Adrenal gland (tissue), 12 donors: Measurements from ENCODE around the gene FAM216B. TPM values are rescaled to one million over a fixed set of nuclear protein-coding genes. Genes with fewer than 3 reads are reported as not detected.

ENCODE experiments used
- DNase-seq, 7 donors: peaks; one replicate each; pipeline ENCODE4 v3.0.0-alpha.2; 2019 to 2020
- H3K27ac ChIP-seq, 5 donors: fragments of 200-600 bp; sonication (generic) in 4 of 5; 1 replicate in 3 of 5; 2 replicates in 2 of 5; pipeline versions ENCODE4 v1.5.1 to v1.8.0; 2016 to 2020; ENCODE audit warnings: mild to moderate bottlenecking in 1 of 5
- H3K27me3 ChIP-seq: fragments of 200-600 bp; 2 replicates; pipeline ENCODE4 v1.8.0; 2021
- H3K36me3 ChIP-seq, 2 donors: fragments of 200-600 bp; replicated peaks in 1 of 2; 1 replicate in 1 of 2; 2 replicates in 1 of 2; pipeline versions ENCODE4 v1.5.1 to v1.8.0; 2018 to 2022
- H3K4me1 ChIP-seq, 2 donors: fragments of 200-600 bp; replicated peaks in 1 of 2; 1 replicate in 1 of 2; 2 replicates in 1 of 2; pipeline versions ENCODE4 v1.5.1 to v1.8.0; 2018 to 2021
- H3K4me3 ChIP-seq, 4 donors: fragments of 200-600 bp; sonication (generic) in 3 of 4; one replicate each; pipeline ENCODE4 v1.5.1; 2016 to 2018
- H3K9me3 ChIP-seq, 3 donors: fragments of 200-600 bp; sonication (generic) in 1 of 3; replicated peaks in 1 of 3; 1 replicate in 2 of 3; 2 replicates in 1 of 3; pipeline versions ENCODE4 v1.5.1 to v1.8.0; 2016 to 2021
- POLR2A ChIP-seq, 2 donors: fragments of 450-650 bp; IDR thresholded peaks; one replicate each; pipeline ENCODE4 v1.6.1; 2017; ENCODE audit warnings: antibody characterized with exemption in 2 of 2, mild to moderate bottlenecking in 2 of 2, moderate library complexity in 1 of 2
- WGBS, 4 donors: extraction: QIAGEN DNeasy Blood & Tissue Kit in 2 of 4; methylation state at CpG; one replicate each; pipeline versions ENCODE4 v1.1.5 to v1.1.7; 2013 to 2017; 5-methylcytosine and 5-hydroxymethylcytosine counted together
- intact Hi-C, 2 donors: fragments of 100-400 bp; cut with DNase I; formaldehyde crosslinking; loops; one replicate each; pipeline versions ENCODE4 v1.14.1 to v1.15.0; 2022 to 2023
- polyA plus RNA-seq, 3 donors: library from polyadenylated mRNA; stranded (reverse); fragments of 200-250 nt in 2 of 3; fragments of 350-450 nt in 1 of 3; fragmentation: Illumina TruSeq in 1 of 3; extraction: RNeasy Lipid Tissue Mini Kit (QIAGEN cat#74804) in 1 of 3; gene quantifications; one replicate each; pipeline ENCODE4 v1.2.3, GENCODE V29; 2013 to 2014
- total RNA-seq, 9 donors: library from RNA; depleted of rRNA in 4 of 9; stranded (reverse); fragments of >200 nt in 4 of 9; fragments of 120-200 nt in 1 of 9; fragmentation: NEBNext Ultra II Directional in 1 of 9; extraction: Animal tissue kit (Norgen Biotek cat#: 25700) in 1 of 9; gene quantifications; one replicate each; pipeline versions ENCODE4 v1.1.0 to v1.2.4, GENCODE V29; 2013 to 2023
- TF ChIP-seq, protein P1 (sequence below), 6 experiments: fragments of 450-650 bp in 4 of 6; fragments of 200-600 bp in 2 of 6; sonication (generic) in 1 of 6; IDR thresholded peaks; 1 replicate in 5 of 6; 2 replicates in 1 of 6; pipeline versions ENCODE4 v1.5.1 to v1.8.0; 2016 to 2021; ENCODE audit warnings: antibody characterized with exemption in 6 of 6, mild to moderate bottlenecking in 2 of 6, moderate library complexity in 1 of 6
- donor health status: healthy with polysubstance abuse.
- donor health status: Bipolar disorder and iron deficiency.
- donor health status: DM: yes; HTN: yes; CAD: no.
- donor health status: DM: no; HTN: no; CAD: no.
- donor health status: DM: no; HTN: no; CAD: no.
- donor health status: DM: yes; HTN: yes; CAD: no.

FAM216B gene
- total and polyA plus RNA-seq, 12 donors = not detected

GRCh38 chr13:42804244-42804874 lies 23.0 kb downstream of the FAM216B start:
- no peak for TF ChIP-seq POLR2A (IDR thresholded peaks at IDR 0.05)
- TF ChIP-seq, protein P1, sequence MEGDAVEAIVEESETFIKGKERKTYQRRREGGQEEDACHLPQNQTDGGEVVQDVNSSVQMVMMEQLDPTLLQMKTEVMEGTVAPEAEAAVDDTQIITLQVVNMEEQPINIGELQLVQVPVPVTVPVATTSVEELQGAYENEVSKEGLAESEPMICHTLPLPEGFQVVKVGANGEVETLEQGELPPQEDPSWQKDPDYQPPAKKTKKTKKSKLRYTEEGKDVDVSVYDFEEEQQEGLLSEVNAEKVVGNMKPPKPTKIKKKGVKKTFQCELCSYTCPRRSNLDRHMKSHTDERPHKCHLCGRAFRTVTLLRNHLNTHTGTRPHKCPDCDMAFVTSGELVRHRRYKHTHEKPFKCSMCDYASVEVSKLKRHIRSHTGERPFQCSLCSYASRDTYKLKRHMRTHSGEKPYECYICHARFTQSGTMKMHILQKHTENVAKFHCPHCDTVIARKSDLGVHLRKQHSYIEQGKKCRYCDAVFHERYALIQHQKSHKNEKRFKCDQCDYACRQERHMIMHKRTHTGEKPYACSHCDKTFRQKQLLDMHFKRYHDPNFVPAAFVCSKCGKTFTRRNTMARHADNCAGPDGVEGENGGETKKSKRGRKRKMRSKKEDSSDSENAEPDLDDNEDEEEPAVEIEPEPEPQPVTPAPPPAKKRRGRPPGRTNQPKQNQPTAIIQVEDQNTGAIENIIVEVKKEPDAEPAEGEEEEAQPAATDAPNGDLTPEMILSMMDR (IDR thresholded peaks at IDR 0.05) = no peak
- intact Hi-C loops = no loop called here
- H3K36me3 ChIP-seq = no peaks in the 10 kb centered on the region
- no peaks in the 10 kb centered on the region for H3K9me3 ChIP-seq
- H3K4me1 ChIP-seq = no peaks in the 10 kb centered on the region
- DNase-seq = no peak
- H3K4me3 ChIP-seq = no peak overlapping the region
- 64 to 76% (median 70%) methylated on average over 4 of the region's 4 CpGs for WGBS, 4 donors
- H3K27ac ChIP-seq = no peak overlapping the region
- no peaks in the 10 kb centered on the region for H3K27me3 ChIP-seq

DNA sequence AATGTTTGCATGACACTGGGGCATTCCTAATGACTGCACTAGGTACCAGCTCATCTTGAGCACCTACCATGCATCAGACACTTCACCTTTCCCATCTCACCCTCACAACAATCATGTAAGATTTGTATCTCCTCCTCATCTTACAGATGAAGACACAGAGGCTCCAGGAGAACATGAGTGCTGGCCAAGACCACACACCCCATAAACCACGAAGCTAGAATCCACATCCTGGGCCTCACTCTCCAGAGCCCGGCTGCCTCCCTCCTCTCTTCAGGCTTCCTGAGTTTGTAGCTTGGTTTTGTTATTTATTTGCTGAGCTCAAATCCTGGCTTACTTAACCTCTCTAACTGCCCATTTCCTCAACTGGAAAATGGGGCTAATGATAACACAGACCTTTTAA lies 25.9 kb downstream of the FAM216B start:
- intact Hi-C loops = no loop called here
- H3K36me3 ChIP-seq = no peaks in the 10 kb centered on the region
- H3K27ac ChIP-seq = no peak overlapping the region
- TF ChIP-seq, protein P1 (IDR thresholded peaks at IDR 0.05) = no peak
- TF ChIP-seq POLR2A (IDR thresholded peaks at IDR 0.05) = no peak
- no peaks in the 10 kb centered on the region for H3K4me1 ChIP-seq
- H3K27me3 ChIP-seq = no peaks in the 10 kb centered on the region
- H3K9me3 ChIP-seq = no peaks in the 10 kb centered on the region
- DNase-seq = no peak
- 56 to 83% (median 65%) methylated on average over 2 of the region's 2 CpGs for WGBS, 4 donors
- H3K4me3 ChIP-seq = no peak overlapping the region

GRCh38 chr13:42807866-42808265 lies 26.5 kb downstream of the FAM216B start:
- peak in 1 of 7 donors; percentile 1 for DNase-seq
- Histone ChIP-seq H3K27ac (no peak overlapping the region), H3K27me3 (no peaks in the 10 kb centered on the region), H3K36me3 (no peaks in the 10 kb centered on the region), H3K4me1 (no peaks in the 10 kb centered on the region), H3K9me3 (no peaks in the 10 kb centered on the region), H3K4me3 (no peak overlapping the region)
- 44 to 63% (median 47%) methylated on average over 4 of the region's 4 CpGs for WGBS, 4 donors
- intact Hi-C loops = no loop called here
- no peak for TF ChIP-seq POLR2A (IDR thresholded peaks at IDR 0.05)
- TF ChIP-seq, protein P1 (IDR thresholded peaks at IDR 0.05) = no peak

GRCh38 chr13:42808341-42808940 lies 27.1 kb downstream of the FAM216B start:
- whole genome bisulfite sequencing, 4 donors = 71 to 87% (median 85%) methylated on average over 5 of the region's 5 CpGs
- no peaks in the 10 kb centered on the region for H3K9me3 ChIP-seq
- intact Hi-C loops = no loop called here
- no peak overlapping the region for H3K4me3 ChIP-seq
- H3K27ac ChIP-seq = no peak overlapping the region
- DNase-seq = no peak
- no peaks in the 10 kb centered on the region for H3K4me1 ChIP-seq
- H3K36me3 ChIP-seq = no peaks in the 10 kb centered on the region
- TF ChIP-seq, protein P1 (IDR thresholded peaks at IDR 0.05) = no peak
- TF ChIP-seq POLR2A (IDR thresholded peaks at IDR 0.05) = no peak
- no peaks in the 10 kb centered on the region for H3K27me3 ChIP-seq
